Sigmoid colon (tissue), 7 donors: Measurements from ENCODE around the gene TMEM258. TPM values are rescaled to one million over a fixed set of nuclear protein-coding genes. Genes with fewer than 3 reads are reported as not detected.

Experiments used
- DNase-seq: peaks from one replicate; pipeline ENCODE4 v3.0.0-alpha.2; 2019
- H3K27ac ChIP-seq, 4 donors: fragments of 200-600 bp; sonication (generic); one replicate each; pipeline ENCODE4 v1.5.1; 2016 to 2019; ENCODE audit warnings: mild to moderate bottlenecking in 1 of 4
- H3K27me3 ChIP-seq, 3 donors: fragments of 200-600 bp; sonication (generic); one replicate each; pipeline ENCODE4 v1.5.1; 2019; ENCODE audit warnings: mild to moderate bottlenecking in 1 of 3
- H3K36me3 ChIP-seq, 4 donors: fragments of 200-600 bp; sonication (generic); one replicate each; pipeline ENCODE4 v1.5.1; 2016 to 2019
- H3K4me1 ChIP-seq, 4 donors: fragments of 200-600 bp; sonication (generic); one replicate each; pipeline ENCODE4 v1.5.1; 2017 to 2019
- H3K4me3 ChIP-seq, 4 donors: fragments of 200-600 bp; sonication (generic); one replicate each; pipeline ENCODE4 v1.5.1; 2017 to 2019; ENCODE audit warnings: mild to moderate bottlenecking in 2 of 4, moderate library complexity in 1 of 4
- H3K9me3 ChIP-seq, 4 donors: fragments of 200-600 bp in 3 of 4; sonication (generic) in 3 of 4; one replicate each; pipeline versions ENCODE4 v1.5.1 to v1.6.1; 2013 to 2019
- CTCF ChIP-seq, 4 experiments: fragments of 450-650 bp in 3 of 4; fragments of 200-600 bp in 1 of 4; IDR thresholded peaks; one replicate each; pipeline ENCODE4 v1.5.1; 2016 to 2019; ENCODE audit warnings: antibody characterized with exemption in 4 of 4, mild to moderate bottlenecking in 3 of 4, moderate library complexity in 2 of 4
- EP300 ChIP-seq, 4 donors: sonication (generic); formaldehyde crosslinking; IDR thresholded peaks; one replicate each; pipeline ENCODE4 v1.6.1; 2017; ENCODE audit warnings: antibody characterized with exemption in 4 of 4
- POLR2A ChIP-seq, 2 donors: fragments of 450-650 bp; IDR thresholded peaks; one replicate each; pipeline ENCODE4 v1.6.1; 2016; ENCODE audit warnings: antibody characterized with exemption in 2 of 2, mild to moderate bottlenecking in 2 of 2, moderate library complexity in 2 of 2
- POLR2AphosphoS5 ChIP-seq, 4 donors: sonication (generic); formaldehyde crosslinking; IDR thresholded peaks; one replicate each; pipeline ENCODE4 v1.6.1; 2017; ENCODE audit warnings: antibody characterized with exemption in 4 of 4
- WGBS, 2 donors: extraction: QIAGEN DNeasy Blood & Tissue Kit; methylation state at CpG; one replicate each; pipeline ENCODE4 v1.1.7; 2013; 5-methylcytosine and 5-hydroxymethylcytosine counted together
- intact Hi-C: fragments of 100-400 bp; cut with DNase I; formaldehyde crosslinking; loops from one replicate; pipeline ENCODE4 v1.15.1; 2023
- polyA plus RNA-seq, 3 donors: library from polyadenylated mRNA; stranded (reverse); fragments of 200-250 nt; gene quantifications; one replicate each; pipeline ENCODE4 v1.2.3, GENCODE V29; 2013
- total RNA-seq, 4 donors: library from RNA; depleted of rRNA; stranded (reverse); fragments of >200 nt; gene quantifications; one replicate each; pipeline ENCODE4 v1.1.0, GENCODE V29; 2016
- donor health status: healthy with polysubstance abuse.
- donor health status: Bipolar disorder and iron deficiency.
- donor health status: healthy.

Gene TMEM258
- total and polyA plus RNA-seq, 7 donors, result 39.9 to 224 (median 64.7) TPM

DNA sequence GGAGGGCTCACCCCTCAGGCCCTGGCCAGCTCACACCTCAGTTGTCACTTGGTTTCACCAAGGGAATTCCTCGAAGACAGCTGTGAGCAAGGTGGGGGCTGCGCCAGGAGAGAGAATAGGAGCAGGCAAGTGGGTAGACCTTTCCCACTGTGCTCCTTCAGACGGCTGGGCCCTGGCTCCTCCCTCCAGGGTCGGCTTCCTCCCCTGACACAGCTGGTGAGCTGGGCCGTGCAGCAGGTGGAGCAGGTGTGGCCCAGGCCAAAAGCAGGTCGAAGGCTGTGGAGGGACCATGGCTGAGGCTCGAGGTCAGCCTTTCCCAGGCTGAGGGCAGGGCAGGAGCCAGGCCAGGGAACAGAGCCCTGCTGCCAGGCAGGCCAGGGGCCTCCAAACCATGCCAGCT, 52.4 kb downstream of the TMEM258 start:
- TF ChIP-seq EP300 (IDR thresholded peaks at IDR 0.05) (no peak), POLR2A (IDR thresholded peaks at IDR 0.05) (no peak), POLR2AphosphoS5 (IDR thresholded peaks at IDR 0.05) (no peak), CTCF (IDR thresholded peaks at IDR 0.05) (no peak)
- Histone ChIP-seq H3K4me1 (no peaks in the 10 kb centered on the region), H3K27ac (no peak overlapping the region), H3K9me3 (no peaks in the 10 kb centered on the region), H3K4me3 (no peak overlapping the region), H3K36me3 (peaks cover 0 to 73% (median 20%) of the 10 kb centered on the region in 4 donors), H3K27me3 (no peaks in the 10 kb centered on the region)
- intact Hi-C loops, result no loop called here
- no peak for DNase-seq
- WGBS, 2 donors, result 54 to 68% methylated on average over 7 of the region's 7 CpGs

DNA sequence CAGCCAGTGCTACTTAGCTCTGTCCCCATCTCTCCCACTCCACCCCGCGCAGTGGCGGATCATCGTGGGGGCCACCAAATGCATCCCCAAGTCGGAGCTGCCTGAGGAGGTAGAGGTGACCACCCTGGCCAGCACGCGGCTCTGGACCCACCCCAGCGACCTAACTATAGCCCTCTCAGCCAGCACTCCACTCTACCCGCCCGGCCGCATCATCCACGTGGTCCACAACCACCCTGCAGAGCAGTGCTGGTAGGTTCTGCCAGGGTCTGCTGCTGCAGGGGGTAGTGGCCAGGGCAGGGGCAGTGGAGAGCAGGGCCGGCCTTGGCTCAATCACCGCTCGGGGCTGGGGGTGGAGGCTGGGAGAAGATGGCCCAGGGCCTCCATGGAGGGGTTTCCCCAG, 53.0 kb downstream of the TMEM258 start:
- TF ChIP-seq POLR2A (IDR thresholded peaks at IDR 0.05) (no peak), EP300 (IDR thresholded peaks at IDR 0.05) (no peak), CTCF (IDR thresholded peaks at IDR 0.05) (no peak), POLR2AphosphoS5 (IDR thresholded peaks at IDR 0.05) (no peak)
- no peak overlapping the region for H3K27ac ChIP-seq
- peaks cover 0 to 73% (median 20%) of the 10 kb centered on the region in 4 donors for H3K36me3 ChIP-seq
- no peaks in the 10 kb centered on the region for H3K4me1 ChIP-seq
- H3K4me3 ChIP-seq, result no peak overlapping the region
- 92 to 93% methylated on average over 15 of the region's 15 CpGs for WGBS, 2 donors
- no peaks in the 10 kb centered on the region for H3K9me3 ChIP-seq
- intact Hi-C loops, result no loop called here
- DNase-seq, result no peak
- no peaks in the 10 kb centered on the region for H3K27me3 ChIP-seq

Other genes with a start within 250 kb of the TMEM258 start
- 1 to 10 TPM in 3 of 4 donors, under 1 TPM in 1; 0.66 to 3.6 (median 1.6) TPM for gene SYT7, start 211.5 kb downstream of the TMEM258 start, total RNA-seq
- 1 to 10 TPM; 4.2 to 8.4 (median 6.6) TPM for gene SYT7, start 211.5 kb downstream of the TMEM258 start, polyA plus RNA-seq
- 1 to 10 TPM; 1.8 to 4.2 (median 2.0) TPM for gene DAGLA, start 112.2 kb downstream of the TMEM258 start, total RNA-seq
- gene DAGLA, start 112.2 kb downstream of the TMEM258 start, polyA plus RNA-seq, result 1 to 10 TPM; 1.8 to 6.2 (median 2.4) TPM
- under 1 TPM; under 0.01 to 0.83 (median 0.60) TPM for gene MYRF, start 40.0 kb downstream of the TMEM258 start, total RNA-seq
- 1 to 10 TPM in 2 of 3 donors, under 1 TPM in 1; 0.46 to 6.4 (median 1.8) TPM for gene MYRF, start 40.0 kb downstream of the TMEM258 start, polyA plus RNA-seq
- gene FEN1, start 312 bp upstream of the TMEM258 start, total RNA-seq, result 1 to 10 TPM; 5.3 to 8.0 (median 7.0) TPM
- gene FEN1, start 312 bp upstream of the TMEM258 start, polyA plus RNA-seq, result 10 to 100 TPM in 2 of 3 donors, 1 to 10 TPM in 1; 4.2 to 39.1 (median 11.3) TPM
- 10 to 100 TPM; 11.8 to 17.7 (median 16.6) TPM for gene FADS1, start 24.4 kb upstream of the TMEM258 start, total RNA-seq
- gene FADS1, start 24.4 kb upstream of the TMEM258 start, polyA plus RNA-seq, result 10 to 100 TPM in 1 of 3 donors, 1 to 10 TPM in 2; 1.2 to 12.6 (median 2.1) TPM
- gene FADS2, start 35.7 kb upstream of the TMEM258 start, total RNA-seq, result 10 to 100 TPM in 3 of 4 donors, 1 to 10 TPM in 1; 4.1 to 45.4 (median 25.5) TPM
- 10 to 100 TPM in 1 of 3 donors, 1 to 10 TPM in 2; 3.6 to 50.2 (median 3.7) TPM for gene FADS2, start 35.7 kb upstream of the TMEM258 start, polyA plus RNA-seq
- gene FADS3, start 98.9 kb upstream of the TMEM258 start, total RNA-seq, result 10 to 100 TPM; 21.1 to 57.9 (median 37.5) TPM
- gene FADS3, start 98.9 kb upstream of the TMEM258 start, polyA plus RNA-seq, result 10 to 100 TPM in 1 of 3 donors, 1 to 10 TPM in 2; 1.4 to 21.5 (median 3.0) TPM
- gene RAB3IL1, start 125.0 kb upstream of the TMEM258 start, total RNA-seq, result 10 to 100 TPM; 12.1 to 23.7 (median 19.6) TPM
- gene RAB3IL1, start 125.0 kb upstream of the TMEM258 start, polyA plus RNA-seq, result 10 to 100 TPM in 1 of 3 donors, 1 to 10 TPM in 2; 5.1 to 21.6 (median 7.0) TPM
- 1 to 10 TPM in 3 of 4 donors, under 1 TPM in 1; 0.83 to 5.3 (median 3.3) TPM for gene BEST1, start 157.8 kb upstream of the TMEM258 start, total RNA-seq
- gene BEST1, start 157.8 kb upstream of the TMEM258 start, polyA plus RNA-seq, result 1 to 10 TPM; 3.2 to 9.6 (median 7.6) TPM
- 1,000 to 10,000 TPM; 1,709 to 2,375 (median 1,954) TPM for gene FTH1, start 175.0 kb upstream of the TMEM258 start, total RNA-seq
- over 10,000 TPM in 2 of 3 donors, 1,000 to 10,000 TPM in 1; 6,007 to 20,022 (median 13,142) TPM for gene FTH1, start 175.0 kb upstream of the TMEM258 start, polyA plus RNA-seq